ENCODE data around the gene FAM107B. TPM values are rescaled to one million over a fixed set of nuclear protein-coding genes. Genes with fewer than 3 reads are reported as not detected.

Gene FAM107B
- total and polyA plus RNA-seq, 2 of the 8 experiments (the other 6 are each of a cell fraction or from before 2014, with no cell fraction given): 7.5 to 28.1 TPM

GRCh38 chr10:14560791-14561765, 213.6 kb downstream of the FAM107B start:
- Histone ChIP-seq H3K27me3 (replicated peaks in 1 of 4; ENCODE audit: control insufficient read depth in 3 of 4, extremely low read depth in 1 of 4, insufficient read depth in 3 of 4, low read length in 3 of 4) (no peaks in the 10 kb centered on the region), H3K23ac (ENCODE audit: insufficient read length) (no peak overlapping the region), H3K4me1 (replicated peaks in 1 of 4; ENCODE audit: control insufficient read depth in 3 of 4, insufficient read depth in 4 of 4, low read length in 3 of 4) (peaks cover 0 to 7% (median 4%) of the 10 kb centered on the region in 4 experiments; a peak in 5 of 7 replicates), H3K79me2 (ENCODE audit: control insufficient read depth in 1 of 2, insufficient read depth in 2 of 2, low read length in 2 of 2) (peaks cover 0 to 4% of the 10 kb centered on the region in 2 experiments; a peak in 2 of 4 replicates), H3K9me3 (ENCODE audit: insufficient read depth in 2 of 2, low read depth in 1 of 2, low read length in 1 of 2) (0 out of 4 replicates have a peak, but pooled peaks cover under 1 to 1% of the 10 kb centered on the region in 2 experiments), H3K4me3 (ENCODE audit: extremely low read depth in 1 of 4, insufficient read depth in 2 of 4, low read depth in 3 of 4, low read length in 4 of 4) (no peak overlapping the region), H3K23me2 (ENCODE audit: low read depth, low read length) (no peaks in the 10 kb centered on the region; the same call in 1 of the 2 replicates), H4K8ac (ENCODE audit: extremely low read depth, insufficient read depth, low read length) (no peak overlapping the region), H3K14ac (ENCODE audit: insufficient read length) (no peak overlapping the region), H3K79me1 (ENCODE audit: low read depth, low read length) (peaks cover 3% of the 10 kb centered on the region), H4K5ac (ENCODE audit: insufficient read length, low read depth, low read length) (no peak overlapping the region), H4K91ac (replicated peaks; ENCODE audit: insufficient read length, low read length) (peak overlapping the region; percentile 28), H2BK20ac (ENCODE audit: low read length) (no peak overlapping the region), H2AFZ (ENCODE audit: low read length) (no peak overlapping the region), H3K18ac (ENCODE audit: extremely low read depth, low read length) (no peak overlapping the region), H2AK5ac (ENCODE audit: low read depth, low read length) (0 out of 2 replicates have a peak overlapping the region, but pooled peaks have one; percentile 53), H3K4me2 (ENCODE audit: insufficient read depth in 1 of 2, low read depth in 2 of 2, low read length in 2 of 2) (no peak overlapping the region), H3K36me3 (ENCODE audit: control insufficient read depth in 2 of 4, insufficient read depth in 4 of 4, low read length in 3 of 4) (no peaks in the 10 kb centered on the region), H2BK12ac (ENCODE audit: low read depth, low read length) (no peak overlapping the region), H3K27ac (ENCODE audit: low read depth, low read length) (no peak overlapping the region), H4K20me1 (replicated peaks in 1 of 2; ENCODE audit: control insufficient read depth in 1 of 2, insufficient read depth in 2 of 2, low read length in 2 of 2) (peaks cover 0 to 12% of the 10 kb centered on the region in 2 experiments), H2BK15ac (ENCODE audit: low read length) (no peak overlapping the region), H2BK120ac (replicated peaks; ENCODE audit: low read depth, low read length) (no peak overlapping the region), H3K9ac (replicated peaks in 1 of 4; ENCODE audit: extremely low read depth in 1 of 4, low read depth in 3 of 4, low read length in 3 of 4) (no peak overlapping the region), H3K4ac (replicated peaks; ENCODE audit: insufficient read length, low read depth, low read length) (no peak overlapping the region), H3K56ac (replicated peaks; ENCODE audit: insufficient read length, low read depth, low read length) (no peak overlapping the region), H2BK5ac (ENCODE audit: low read depth, low read length) (peak overlapping the region; percentile 27; the same call in 1 of the 2 replicates)
- FAIRE-seq (no peak), DNase-seq (ENCODE audit: low read depth in 1 of 2, low spot score in 2 of 2) (no peak)
- WGBS, 2 experiments (ENCODE audit: extremely low coverage in 1 of 2, insufficient coverage in 1 of 2, insufficient read length in 1 of 2, insufficient replicate concordance in 2 of 2, low coverage in 1 of 2, low lambda C conversion rate in 2 of 2, missing lambda C conversion rate in 1 of 2): 86% methylated on average over 15 of the region's 15 CpGs; no CpG with 5 or more reads in 1 of the 2 experiments
- ChIA-PET CTCF (ENCODE audit: partially characterized antibody) (interaction anchor here (0.8 to 10.4 kb wide), 7 partner anchors 8 to 402 kb away, joined by 3 to 156 read pairs (median 5); no protein-coding TSS in a partner anchor), POLR2A (ENCODE audit: partially characterized antibody) (interaction anchor here (1.1 kb wide), 1 partner anchor 14 kb away, joined by 3 read pairs; no protein-coding TSS in a partner anchor)
- TF ChIP-seq POU5F1 (IDR thresholded peaks at IDR 0.05; ENCODE audit: low read depth, low read length): no peak
- no peak for TF ChIP-seq KDM4A (IDR thresholded peaks at IDR 0.05; ENCODE audit: low read depth, low read length, severe bottlenecking)
- TF ChIP-seq HDAC2 (IDR thresholded peaks at IDR 0.05; ENCODE audit: borderline replicate concordance in 1 of 2, low read depth in 2 of 2, low read length in 2 of 2): no peak
- TF ChIP-seq YY1 (IDR thresholded peaks at IDR 0.05; ENCODE audit: low read depth, low read length): no peak
- no peak for TF ChIP-seq CBX8 (IDR thresholded peaks at IDR 0.05; ENCODE audit: borderline replicate concordance, low read depth, low read length)
- TF ChIP-seq SP4 (IDR thresholded peaks at IDR 0.05; ENCODE audit: low read length): no peak
- no peak for TF ChIP-seq SRF (IDR thresholded peaks at IDR 0.05; ENCODE audit: low read depth, low read length)
- TF ChIP-seq PHF8 (conservative IDR thresholded peaks at IDR 0.05; ENCODE audit: low read depth, low read length): no peak
- TF ChIP-seq RNF2 (IDR thresholded peaks at IDR 0.05; ENCODE audit: borderline replicate concordance, low read depth, low read length, missing control alignments, poor library complexity, severe bottlenecking): no peak
- TF ChIP-seq FOSL1 (IDR thresholded peaks at IDR 0.05; ENCODE audit: insufficient read depth, low read depth, low read length): no peak

Measured in H1 (cell line).